GM20431 (cell line): Measurements from ENCODE around the gene ADCY10.
"Not testable (repeated sequence)": the region's sequence is repeated elsewhere in the genome, so short reads cannot be mapped to it uniquely, and the experiment has no call there.

Source experiments
- in situ Hi-C: fragments of 300-500 bp; cut with MseI, MboI; formaldehyde crosslinking; loops from one replicate; pipeline ENCODE4 v1.15.0; 2020; ENCODE audit warnings: low sequenced_read_pairs; ENCODE audit not compliant: unreplicated experiment

Gene ADCY10

DNA sequence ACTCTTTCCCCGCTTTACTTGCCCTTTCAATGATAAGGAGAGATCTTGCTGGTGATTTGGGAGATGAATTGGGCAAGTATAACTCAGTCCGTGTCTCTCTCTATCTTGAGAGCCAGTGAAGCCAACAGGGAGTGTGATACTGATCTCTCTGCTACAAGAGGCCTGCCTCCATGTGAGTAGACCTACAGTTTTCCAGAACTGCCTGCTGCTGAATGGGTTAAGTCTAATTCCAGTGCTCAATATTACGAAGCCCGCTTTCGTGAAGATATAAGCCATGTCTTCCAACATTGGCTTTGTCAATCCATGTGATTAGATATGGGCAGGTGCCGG is 92.6 kb downstream of the ADCY10 start:
- in situ Hi-C loops = no loop called here

DNA sequence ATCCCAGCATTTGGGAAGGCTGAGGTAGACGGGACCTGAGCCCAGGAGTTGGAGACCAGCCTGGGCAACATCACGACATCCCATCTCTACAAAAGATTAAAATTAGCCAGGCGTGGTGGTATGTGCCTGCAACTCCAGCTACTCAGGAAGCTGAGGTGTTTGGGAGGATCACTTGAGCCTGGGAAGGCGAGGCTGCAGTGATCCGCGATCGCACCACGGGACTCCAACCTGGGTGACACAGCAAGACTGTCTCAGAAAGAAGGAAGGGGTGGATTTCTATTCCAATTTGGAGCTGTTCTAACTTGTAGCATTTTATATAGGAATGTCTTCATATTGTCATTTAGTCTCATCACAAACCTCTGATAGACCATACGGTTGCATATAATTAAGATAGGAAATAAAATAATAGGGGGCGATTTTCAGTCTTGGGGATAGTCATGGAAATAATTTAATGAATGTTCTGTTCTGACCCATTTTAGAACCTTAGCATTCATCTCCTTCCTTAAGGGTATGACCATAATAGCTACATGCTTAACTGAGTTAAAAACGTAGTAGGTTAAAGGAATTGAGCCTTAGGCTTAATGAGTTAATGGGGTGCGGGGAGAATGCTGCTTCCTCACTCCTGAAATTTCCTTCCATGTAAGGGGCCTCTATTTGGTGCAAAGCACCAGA is 93.1 kb downstream of the ADCY10 start:
- in situ Hi-C loops = no loop called here

DNA sequence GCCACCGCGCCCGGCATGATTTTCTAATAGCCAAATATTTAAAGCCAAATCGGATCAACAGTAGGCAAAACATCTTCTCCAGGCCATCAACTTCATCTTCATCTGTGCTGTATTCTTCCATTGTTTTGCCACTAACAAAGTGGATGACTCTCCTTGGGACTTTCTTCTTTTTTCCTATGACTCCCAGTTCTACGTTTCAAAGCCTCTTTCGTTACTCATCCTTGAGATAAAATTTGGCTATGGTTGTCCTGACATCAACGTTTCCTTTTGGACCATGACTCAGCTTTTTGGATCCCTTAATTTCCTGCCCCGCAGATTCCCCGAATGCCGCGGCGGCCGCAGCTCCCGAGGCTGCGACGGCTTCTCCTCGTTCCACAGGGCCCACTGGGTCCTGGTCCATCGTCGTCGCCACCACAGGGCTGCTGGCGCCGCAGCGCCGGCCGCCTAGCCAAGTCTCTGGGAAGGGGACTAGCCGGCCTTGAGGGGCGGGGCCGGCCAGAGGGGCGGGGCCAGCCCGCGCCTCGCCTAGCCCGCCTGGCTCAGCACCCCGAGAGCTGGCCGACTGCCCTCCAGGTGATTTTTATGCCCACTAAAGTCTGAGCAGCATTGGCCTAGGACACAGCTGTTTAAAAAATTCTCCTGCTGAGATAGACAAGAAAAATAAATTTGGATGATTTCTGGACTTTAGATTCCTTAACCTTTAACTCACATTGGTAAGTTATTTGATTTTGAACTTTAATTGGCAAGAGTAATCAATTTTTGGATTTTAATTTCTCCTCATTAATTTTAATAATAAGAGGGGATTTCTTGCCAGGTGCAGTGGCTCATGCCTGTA is 93.9 kb downstream of the ADCY10 start:
- in situ Hi-C loops = no loop called here

DNA sequence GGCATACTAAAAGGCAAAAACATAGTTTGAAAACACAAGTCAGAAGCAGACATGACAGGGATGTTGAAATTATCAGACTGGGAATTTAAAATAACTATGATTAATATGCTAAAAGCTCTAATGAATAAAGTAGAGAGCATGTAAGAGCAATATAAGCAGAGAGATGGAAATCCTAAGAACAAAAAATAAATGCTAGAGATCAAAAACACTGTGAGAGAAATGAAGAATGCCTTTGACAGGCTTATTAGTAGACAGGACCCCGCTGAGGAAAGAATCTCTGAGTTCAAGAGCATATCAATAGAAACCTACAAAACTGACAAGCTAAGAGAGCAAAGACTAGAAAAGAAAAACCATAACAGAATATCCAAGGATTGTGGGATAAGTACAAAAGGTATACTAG is 98.3 kb downstream of the ADCY10 start:
- in situ Hi-C loops = no loop called here

DNA sequence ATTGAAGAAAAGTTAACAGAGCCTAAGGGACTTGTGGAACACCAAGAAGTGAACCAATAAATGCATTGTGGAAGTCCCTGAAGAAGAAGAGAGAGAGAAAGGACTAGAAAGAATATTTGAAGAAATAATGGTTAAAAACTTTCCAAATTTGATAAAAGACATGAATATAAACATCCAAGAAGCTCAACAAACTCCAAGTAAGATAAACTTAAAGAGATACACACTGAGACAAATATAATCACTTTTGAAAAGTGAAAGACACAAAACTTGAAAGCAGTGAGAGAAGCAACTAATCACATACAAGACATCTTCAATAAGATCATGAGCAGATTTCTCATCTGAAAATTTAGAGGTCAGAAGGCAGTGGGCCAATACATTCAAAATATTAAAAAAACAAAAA is 101.0 kb downstream of the ADCY10 start:
- in situ Hi-C loops = no loop called here

- in situ Hi-C loops = no loop called here
These were observed 105.2 kb downstream of the ADCY10 start for GRCh38 chr1:167808690-167809089.

DNA sequence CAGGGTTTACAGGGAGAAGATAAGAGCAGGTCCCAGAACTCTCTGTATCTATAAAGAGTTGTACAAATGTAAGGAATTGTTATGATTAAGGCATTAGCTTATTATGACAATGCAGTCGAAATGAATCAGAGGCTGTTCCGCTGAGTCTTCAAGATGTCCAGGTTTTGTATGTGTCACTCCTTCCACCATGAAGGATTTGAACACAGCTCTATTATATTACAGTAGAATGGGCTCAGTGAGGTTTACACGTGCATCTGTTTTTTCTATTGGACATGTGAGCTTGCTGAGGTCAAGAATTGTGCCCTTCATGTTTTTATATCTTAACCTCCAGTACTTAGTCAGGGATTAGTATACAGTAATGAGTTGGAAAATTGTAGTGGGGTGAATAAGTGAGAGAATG is 105.8 kb downstream of the ADCY10 start:
- in situ Hi-C loops = no loop called here

DNA sequence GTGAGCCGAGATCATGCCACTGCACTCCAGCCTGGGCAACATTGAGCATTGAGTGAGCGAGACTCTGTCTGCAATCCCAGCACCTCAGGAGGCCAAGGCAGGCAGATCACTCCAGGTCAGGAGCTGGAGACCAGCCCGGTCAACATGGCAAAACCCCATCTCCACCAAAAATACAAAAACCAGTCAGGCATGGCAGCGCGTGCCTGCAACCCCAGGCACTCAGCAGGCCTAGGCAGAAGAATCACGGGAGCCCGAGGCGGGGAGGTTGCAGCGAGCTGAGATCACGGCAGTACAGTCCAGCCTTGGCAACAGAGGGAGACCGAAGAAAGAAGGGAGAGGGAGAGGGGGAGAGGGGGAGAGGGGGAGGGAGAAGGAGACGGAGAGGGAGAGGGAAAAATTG is 107.3 kb downstream of the ADCY10 start:
- in situ Hi-C loops = not testable (repeated sequence)

DNA sequence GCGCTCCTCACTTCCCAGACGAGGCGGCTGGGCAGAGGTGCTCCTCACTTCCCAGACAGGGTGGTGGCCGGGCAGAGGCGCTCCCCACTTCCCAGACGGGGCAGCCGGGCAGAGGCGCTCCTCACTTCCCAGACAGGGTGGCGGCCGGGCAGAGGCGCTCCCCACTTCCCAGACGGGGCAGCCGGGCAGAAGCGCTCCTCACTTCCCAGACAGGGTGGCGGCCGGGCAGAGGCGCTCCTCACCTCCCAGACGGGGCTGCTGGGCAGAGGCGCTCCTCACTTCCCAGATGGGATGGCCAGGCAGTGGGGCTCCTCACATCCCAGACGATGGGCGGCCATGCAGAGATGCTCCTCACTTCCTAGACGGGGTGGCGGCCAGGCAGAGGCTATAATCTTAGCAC is 107.7 kb downstream of the ADCY10 start:
- in situ Hi-C loops = not testable (repeated sequence)

- in situ Hi-C loops = no loop called here
These were observed 108.8 kb downstream of the ADCY10 start for GRCh38 chr1:167805041-167805556.

GRCh38 chr1:167803358-167804207 is 110.4 kb downstream of the ADCY10 start:
- in situ Hi-C loops = no loop called here

DNA sequence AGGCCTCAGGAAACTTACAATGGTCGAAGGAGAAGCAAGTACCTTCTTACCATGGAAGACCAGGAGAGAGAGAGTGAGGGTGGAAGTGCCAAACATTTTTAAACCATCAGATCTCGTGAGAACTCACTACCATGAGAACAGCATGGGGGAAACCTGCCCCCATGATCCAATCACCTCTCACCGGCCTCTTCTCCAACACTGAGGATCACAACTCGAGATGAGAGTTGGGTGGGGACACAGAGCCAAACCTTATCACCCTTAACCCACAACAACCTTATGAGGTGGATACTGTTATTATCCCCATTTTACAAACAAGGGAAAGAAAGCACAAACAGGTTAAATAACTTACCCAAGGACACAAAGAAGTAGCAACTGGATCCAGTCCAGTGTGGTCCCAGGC is 111.7 kb downstream of the ADCY10 start:
- in situ Hi-C loops = no loop called here

DNA sequence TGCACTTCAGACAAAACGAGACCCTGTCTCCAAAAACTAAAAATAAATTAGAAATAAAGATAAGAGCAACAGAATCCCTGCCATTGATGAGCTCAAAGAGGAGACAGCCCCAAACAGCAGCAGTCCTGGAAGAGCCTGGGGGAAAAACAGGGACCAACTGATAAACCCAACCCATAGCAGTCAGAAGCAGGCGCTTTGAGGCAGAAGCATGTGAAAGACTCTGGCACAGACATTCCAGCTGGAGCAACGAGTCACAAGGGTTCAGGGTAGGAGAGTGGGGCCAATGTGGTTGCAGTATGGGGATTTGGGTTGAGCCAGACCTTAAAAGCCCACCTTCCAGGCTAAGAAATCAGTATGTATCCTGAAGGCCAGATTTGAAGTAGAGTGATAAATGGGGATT is 113.7 kb downstream of the ADCY10 start:
- in situ Hi-C loops = no loop called here

GRCh38 chr1:167799747-167800146 is 114.2 kb downstream of the ADCY10 start:
- in situ Hi-C loops = no loop called here

DNA sequence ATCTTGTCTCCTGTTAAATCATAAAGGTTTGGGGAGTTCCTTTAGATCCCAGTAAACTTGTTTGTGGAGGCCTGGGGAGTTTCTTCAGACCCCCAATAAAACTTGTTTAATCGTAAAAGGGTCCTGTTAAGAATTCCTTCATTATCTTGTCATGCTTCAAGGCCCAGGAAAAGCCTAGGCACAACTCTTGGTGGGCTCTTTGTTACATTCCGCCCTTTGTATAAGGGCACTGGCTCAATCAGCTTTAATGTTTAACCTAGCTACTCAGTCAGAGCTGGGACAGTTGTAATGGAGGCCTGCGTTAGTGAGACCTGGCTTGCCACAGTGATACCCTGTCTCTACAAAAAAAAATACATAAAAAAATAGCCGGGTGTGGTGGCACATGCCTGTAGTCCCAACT is 115.0 kb downstream of the ADCY10 start:
- in situ Hi-C loops = no loop called here

DNA sequence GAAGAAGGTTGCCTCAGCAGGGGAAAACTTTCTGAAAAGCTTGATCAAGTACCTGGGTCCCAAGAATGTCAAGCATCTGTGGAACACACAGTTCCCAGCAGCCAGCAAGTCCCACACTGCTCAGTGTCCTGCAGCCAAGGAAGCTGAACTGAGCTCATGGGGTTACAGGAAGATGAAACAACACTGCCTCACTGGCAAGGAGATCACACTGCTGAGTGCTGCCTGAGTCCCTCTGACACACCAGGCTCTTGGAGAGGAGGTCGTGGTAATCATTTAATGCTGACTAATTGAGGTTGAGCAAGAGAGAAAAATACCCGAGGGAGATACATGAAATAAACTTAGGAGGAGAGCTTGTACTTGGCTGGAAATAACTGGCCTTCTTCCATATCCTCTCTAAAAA is 116.9 kb downstream of the ADCY10 start:
- in situ Hi-C loops = no loop called here

DNA sequence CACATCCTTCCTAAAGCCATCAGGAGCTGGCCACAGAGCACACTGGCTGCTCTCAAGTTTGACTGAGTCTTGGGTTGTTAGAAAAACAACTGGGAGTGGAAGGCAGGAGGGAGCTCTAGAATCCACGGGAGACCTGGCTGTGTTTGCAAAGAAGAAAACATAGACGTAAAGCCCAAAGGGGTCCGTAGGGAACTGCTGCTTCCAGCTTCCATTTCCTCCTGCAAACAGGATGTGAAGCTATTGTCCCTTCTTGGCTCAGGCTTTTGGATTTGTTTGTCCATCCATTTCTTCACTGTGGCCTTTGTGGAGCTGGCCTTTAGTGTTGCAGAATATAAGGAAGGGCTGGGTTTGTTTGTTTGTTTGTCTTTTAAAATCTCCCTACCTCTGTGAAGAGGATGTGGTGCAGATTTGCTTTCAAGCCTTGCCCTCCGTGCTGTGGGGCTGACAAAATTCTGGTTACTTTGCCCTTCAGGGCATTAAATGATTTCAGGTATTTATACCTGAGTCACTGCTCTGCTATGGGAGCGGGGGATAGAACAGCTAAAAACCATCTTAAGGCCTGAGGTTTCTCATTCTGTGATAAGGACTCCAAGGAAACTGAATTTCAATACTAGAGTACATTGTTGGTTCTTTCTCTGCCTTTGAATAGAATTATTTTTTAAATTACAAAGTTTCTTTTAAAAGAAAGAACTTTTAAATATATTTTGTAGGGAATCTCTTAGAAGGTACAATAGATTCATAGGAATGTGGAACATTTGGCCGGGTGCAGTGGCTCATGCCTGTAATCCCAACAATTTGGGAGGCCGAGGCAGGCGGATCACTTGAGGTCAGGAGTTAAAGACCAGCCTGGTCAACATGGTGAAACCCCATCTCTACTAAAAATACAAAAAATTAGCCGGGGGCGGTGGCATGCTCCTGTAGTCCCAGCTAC is 117.9 kb downstream of the ADCY10 start:
- in situ Hi-C loops = no loop called here

DNA sequence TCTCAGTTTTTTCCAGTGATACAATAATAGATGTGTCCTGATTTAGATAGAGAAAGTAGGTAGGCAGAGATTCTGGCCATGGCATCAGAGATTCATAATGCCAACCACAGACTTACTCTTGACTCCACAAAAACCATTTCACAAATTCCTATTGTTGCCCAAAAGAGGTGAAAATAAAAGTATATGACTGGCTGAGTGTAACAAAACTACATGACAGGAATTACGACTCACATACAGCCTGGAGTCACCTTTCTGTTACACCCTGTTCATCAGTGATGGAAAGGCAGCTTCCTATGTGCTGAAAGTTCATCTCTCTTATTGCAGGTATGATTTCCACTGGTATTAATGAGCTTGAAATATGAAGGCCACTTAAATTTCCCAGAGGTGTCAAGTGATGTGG is 119.9 kb downstream of the ADCY10 start:
- in situ Hi-C loops = no loop called here

- in situ Hi-C loops = no loop called here
These were observed 121.8 kb downstream of the ADCY10 start for GRCh38 chr1:167792188-167792565.
